HG03159 (cell line): ENCODE measurements around the gene TMEM35B.

Experiments
- ATAC-seq: cut with Tn5 transposase; IDR thresholded peaks from one replicate; pipeline ENCODE4 v1.9.1; 2021; ENCODE audit warnings: mild to moderate bottlenecking, moderate library complexity; ENCODE audit not compliant: unreplicated experiment

TMEM35B gene

GRCh38 chr1:34984793-34985608 is at the start of gene TMEM35B:
Gene TMEM35B, minus strand, starts transcription at chr1:34985347. Its CDS starts 42 bp downstream, at chr1:34985305.
- peak; percentile 72 for ATAC-seq

GRCh38 chr1:35033346-35033745 is 48.2 kb upstream of the TMEM35B start:
- ATAC-seq, result no peak

- no peak for ATAC-seq
Observed at GRCh38 chr1:35032384-35032739, 47.2 kb upstream of the TMEM35B start.

GRCh38 chr1:35030756-35031446 is 45.8 kb upstream of the TMEM35B start:
- ATAC-seq, result peak; percentile 17

- no peak for ATAC-seq
Observed at GRCh38 chr1:35030338-35030737, 45.2 kb upstream of the TMEM35B start.

GRCh38 chr1:35029761-35030160 is 44.6 kb upstream of the TMEM35B start:
- no peak for ATAC-seq

GRCh38 chr1:35016406-35016805 is 31.3 kb upstream of the TMEM35B start:
- no peak for ATAC-seq

GRCh38 chr1:35014486-35014885 is 29.3 kb upstream of the TMEM35B start:
- ATAC-seq, result no peak

GRCh38 chr1:35005711-35006110 is 20.6 kb upstream of the TMEM35B start:
- no peak for ATAC-seq

GRCh38 chr1:35001743-35002142 is 16.6 kb upstream of the TMEM35B start:
- ATAC-seq, result no peak

- ATAC-seq, result no peak
Observed at GRCh38 chr1:34994878-34995277, 9.7 kb upstream of the TMEM35B start.

GRCh38 chr1:34988581-34988980 is 3.4 kb upstream of the TMEM35B start:
- ATAC-seq, result no peak

GRCh38 chr1:34988147-34988546 is 3.0 kb upstream of the TMEM35B start:
- ATAC-seq, result no peak

- ATAC-seq, result no peak
Observed at GRCh38 chr1:34987018-34987417, 1.9 kb upstream of the TMEM35B start.

- peak; percentile 33 for ATAC-seq
Observed at GRCh38 chr1:34985609-34985904, 410 bp upstream of the TMEM35B start.

GRCh38 chr1:34984435-34984792 is 733 bp downstream of the TMEM35B start:
- no peak for ATAC-seq

GRCh38 chr1:34983700-34984355 is 1.3 kb downstream of the TMEM35B start:
- ATAC-seq, result no peak

GRCh38 chr1:34982820-34983376 is 2.2 kb downstream of the TMEM35B start:
- no peak for ATAC-seq

GRCh38 chr1:34980715-34981114 is 4.4 kb downstream of the TMEM35B start:
- ATAC-seq, result no peak

- no peak for ATAC-seq
Observed at GRCh38 chr1:34978921-34979320, 6.2 kb downstream of the TMEM35B start.

- ATAC-seq, result no peak
Observed at GRCh38 chr1:34977858-34978257, 7.3 kb downstream of the TMEM35B start.

GRCh38 chr1:34977210-34977471 is 8.0 kb downstream of the TMEM35B start:
- ATAC-seq, result no peak
